ENCODE measurements around the gene AK9. TPM values are rescaled to one million over a fixed set of nuclear protein-coding genes. Genes with fewer than 3 reads are reported as not detected.
"Not testable (repeated sequence)": the region's sequence is repeated elsewhere in the genome, so short reads cannot be mapped to it uniquely, and the experiment has no call there.

AK9 gene
- total RNA-seq, 1 experiment from 2014 or later, result 2.3 TPM

DNA sequence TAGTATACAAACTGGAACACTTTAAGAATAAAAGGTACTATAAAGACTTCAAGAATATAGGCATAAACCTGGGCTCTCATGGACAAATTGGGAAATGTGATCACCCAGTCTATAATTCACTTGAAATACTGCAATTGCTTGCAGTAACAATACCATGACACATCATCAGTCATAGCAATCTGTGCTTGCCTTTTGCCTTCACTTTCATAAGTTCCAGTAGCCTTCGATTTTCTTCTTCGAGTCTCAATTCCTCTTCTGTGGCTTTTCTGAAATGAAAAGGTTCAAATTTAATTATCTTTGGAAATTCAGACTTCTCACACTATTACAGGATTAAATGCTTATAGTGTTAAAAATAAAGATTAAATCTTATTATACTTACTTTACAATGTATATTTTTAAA, 111.6 kb downstream of the AK9 start:
- Histone ChIP-seq H3K36me3 (ENCODE audit: control insufficient read depth, insufficient read depth, low read length) (no peaks in the 10 kb centered on the region), H3K27me3 (ENCODE audit: control insufficient read depth, insufficient read depth, low read length) (peaks cover 8% of the 10 kb centered on the region), H3K4me1 (ENCODE audit: control insufficient read depth, insufficient read depth, low read length) (no peaks in the 10 kb centered on the region), H3K9me3 (ENCODE audit: control insufficient read depth, insufficient read depth, low read depth, low read length) (no peaks in the 10 kb centered on the region), H3K27ac (ENCODE audit: low read length) (no peak overlapping the region), H3K4me3 (ENCODE audit: low read depth in 2 of 2, low read length in 2 of 2) (no peak overlapping the region)
- ChIA-PET POLR2A (no interaction called here), CTCF (no interaction called here)
- ATAC-seq (no peak), DNase-seq (ENCODE audit: low read depth, low spot score) (no peak)
- in situ Hi-C loops (cut with HindIII; ENCODE audit: low pct_unique_long_range_greater_than_20kb, low sequenced_read_pairs), result no loop called here
- BruUV-seq (replicated peaks), result no TSS peak
- TF ChIP-seq TCF7L2 (IDR thresholded peaks at IDR 0.05; ENCODE audit: low read depth, low read length) (no peak), POLR2AphosphoS5 (IDR thresholded peaks at IDR 0.05; ENCODE audit: low read depth, low read length) (no peak), SIN3A (IDR thresholded peaks at IDR 0.05; ENCODE audit: borderline replicate concordance, insufficient read depth, low read depth, low read length) (no peak)
- TF ChIP-seq, protein P1, sequence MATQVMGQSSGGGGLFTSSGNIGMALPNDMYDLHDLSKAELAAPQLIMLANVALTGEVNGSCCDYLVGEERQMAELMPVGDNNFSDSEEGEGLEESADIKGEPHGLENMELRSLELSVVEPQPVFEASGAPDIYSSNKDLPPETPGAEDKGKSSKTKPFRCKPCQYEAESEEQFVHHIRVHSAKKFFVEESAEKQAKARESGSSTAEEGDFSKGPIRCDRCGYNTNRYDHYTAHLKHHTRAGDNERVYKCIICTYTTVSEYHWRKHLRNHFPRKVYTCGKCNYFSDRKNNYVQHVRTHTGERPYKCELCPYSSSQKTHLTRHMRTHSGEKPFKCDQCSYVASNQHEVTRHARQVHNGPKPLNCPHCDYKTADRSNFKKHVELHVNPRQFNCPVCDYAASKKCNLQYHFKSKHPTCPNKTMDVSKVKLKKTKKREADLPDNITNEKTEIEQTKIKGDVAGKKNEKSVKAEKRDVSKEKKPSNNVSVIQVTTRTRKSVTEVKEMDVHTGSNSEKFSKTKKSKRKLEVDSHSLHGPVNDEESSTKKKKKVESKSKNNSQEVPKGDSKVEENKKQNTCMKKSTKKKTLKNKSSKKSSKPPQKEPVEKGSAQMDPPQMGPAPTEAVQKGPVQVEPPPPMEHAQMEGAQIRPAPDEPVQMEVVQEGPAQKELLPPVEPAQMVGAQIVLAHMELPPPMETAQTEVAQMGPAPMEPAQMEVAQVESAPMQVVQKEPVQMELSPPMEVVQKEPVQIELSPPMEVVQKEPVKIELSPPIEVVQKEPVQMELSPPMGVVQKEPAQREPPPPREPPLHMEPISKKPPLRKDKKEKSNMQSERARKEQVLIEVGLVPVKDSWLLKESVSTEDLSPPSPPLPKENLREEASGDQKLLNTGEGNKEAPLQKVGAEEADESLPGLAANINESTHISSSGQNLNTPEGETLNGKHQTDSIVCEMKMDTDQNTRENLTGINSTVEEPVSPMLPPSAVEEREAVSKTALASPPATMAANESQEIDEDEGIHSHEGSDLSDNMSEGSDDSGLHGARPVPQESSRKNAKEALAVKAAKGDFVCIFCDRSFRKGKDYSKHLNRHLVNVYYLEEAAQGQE (IDR thresholded peaks at IDR 0.05; ENCODE audit: insufficient read depth in 1 of 2, low read depth in 2 of 2, low read length in 1 of 2), result no peak
- TF ChIP-seq, protein P2, sequence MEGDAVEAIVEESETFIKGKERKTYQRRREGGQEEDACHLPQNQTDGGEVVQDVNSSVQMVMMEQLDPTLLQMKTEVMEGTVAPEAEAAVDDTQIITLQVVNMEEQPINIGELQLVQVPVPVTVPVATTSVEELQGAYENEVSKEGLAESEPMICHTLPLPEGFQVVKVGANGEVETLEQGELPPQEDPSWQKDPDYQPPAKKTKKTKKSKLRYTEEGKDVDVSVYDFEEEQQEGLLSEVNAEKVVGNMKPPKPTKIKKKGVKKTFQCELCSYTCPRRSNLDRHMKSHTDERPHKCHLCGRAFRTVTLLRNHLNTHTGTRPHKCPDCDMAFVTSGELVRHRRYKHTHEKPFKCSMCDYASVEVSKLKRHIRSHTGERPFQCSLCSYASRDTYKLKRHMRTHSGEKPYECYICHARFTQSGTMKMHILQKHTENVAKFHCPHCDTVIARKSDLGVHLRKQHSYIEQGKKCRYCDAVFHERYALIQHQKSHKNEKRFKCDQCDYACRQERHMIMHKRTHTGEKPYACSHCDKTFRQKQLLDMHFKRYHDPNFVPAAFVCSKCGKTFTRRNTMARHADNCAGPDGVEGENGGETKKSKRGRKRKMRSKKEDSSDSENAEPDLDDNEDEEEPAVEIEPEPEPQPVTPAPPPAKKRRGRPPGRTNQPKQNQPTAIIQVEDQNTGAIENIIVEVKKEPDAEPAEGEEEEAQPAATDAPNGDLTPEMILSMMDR (IDR thresholded peaks at IDR 0.05), result no peak
- intact Hi-C loops (cut with micrococcal nuclease; ENCODE audit: unreplicated experiment), result no loop called here

DNA sequence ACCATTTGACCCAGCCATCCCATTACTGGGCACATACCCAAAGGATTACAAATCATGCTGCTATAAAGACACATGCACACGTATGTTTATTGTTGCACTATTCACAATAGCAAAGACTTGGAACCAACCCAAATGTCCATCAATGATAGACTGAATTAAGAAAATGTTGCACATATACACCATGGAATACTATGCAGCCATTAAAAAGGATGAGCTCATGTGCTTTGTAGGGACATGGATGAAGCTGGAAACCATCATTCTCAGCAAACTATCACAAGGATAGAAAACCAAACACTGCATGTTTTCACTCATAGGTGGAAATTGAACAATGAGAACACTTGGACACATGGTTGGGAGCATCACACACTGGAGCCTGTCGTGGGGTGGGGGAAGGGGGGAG, 121.1 kb downstream of the AK9 start:
- BruUV-seq (replicated peaks); CTCF ChIA-PET; H3K27ac ChIP-seq (ENCODE audit: low read length); H3K4me1 ChIP-seq (ENCODE audit: control insufficient read depth, insufficient read depth, low read length); H3K36me3 ChIP-seq (ENCODE audit: control insufficient read depth, insufficient read depth, low read length); H3K9me3 ChIP-seq (ENCODE audit: control insufficient read depth, insufficient read depth, low read depth, low read length); ATAC-seq; H3K4me3 ChIP-seq (ENCODE audit: low read depth in 2 of 2, low read length in 2 of 2); in situ Hi-C loops (cut with HindIII; ENCODE audit: low pct_unique_long_range_greater_than_20kb, low sequenced_read_pairs); POLR2A ChIA-PET; intact Hi-C loops (cut with micrococcal nuclease; ENCODE audit: unreplicated experiment); DNase-seq (ENCODE audit: low read depth, low spot score): not testable (repeated sequence)
- H3K27me3 ChIP-seq (ENCODE audit: control insufficient read depth, insufficient read depth, low read length), result peaks cover 13% of the 10 kb centered on the region

DNA sequence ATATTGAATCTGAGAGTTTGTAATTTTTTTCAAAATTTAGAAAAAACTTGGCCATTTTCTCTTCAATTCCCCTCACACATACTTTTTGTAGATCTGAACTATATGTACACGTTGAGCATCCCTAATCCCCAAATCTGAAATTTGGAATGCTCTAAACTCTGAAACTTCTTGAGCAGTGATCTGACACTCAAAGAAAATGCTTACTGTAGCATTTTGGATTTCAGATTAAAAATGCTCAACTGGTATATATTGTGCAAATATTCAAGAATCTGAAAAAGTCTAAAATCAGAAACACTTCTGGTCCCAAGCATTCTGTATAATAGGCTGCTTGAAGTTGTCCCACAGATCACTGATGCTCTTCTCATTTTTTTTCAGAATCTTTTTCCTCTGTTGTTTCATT, 129.2 kb downstream of the AK9 start:
- ATAC-seq (no peak), DNase-seq (ENCODE audit: low read depth, low spot score) (no peak)
- H3K4me1 ChIP-seq (ENCODE audit: control insufficient read depth, insufficient read depth, low read length), result no peaks in the 10 kb centered on the region
- H3K4me3 ChIP-seq (ENCODE audit: low read depth in 2 of 2, low read length in 2 of 2), result no peak overlapping the region
- BruUV-seq (replicated peaks), result no TSS peak
- ChIA-PET POLR2A (no interaction called here), CTCF (no interaction called here)
- TF ChIP-seq, protein P1 (IDR thresholded peaks at IDR 0.05; ENCODE audit: insufficient read depth in 1 of 2, low read depth in 2 of 2, low read length in 1 of 2), result no peak
- TF ChIP-seq SIN3A (IDR thresholded peaks at IDR 0.05; ENCODE audit: borderline replicate concordance, insufficient read depth, low read depth, low read length) (no peak), TCF7L2 (IDR thresholded peaks at IDR 0.05; ENCODE audit: low read depth, low read length) (no peak), POLR2AphosphoS5 (IDR thresholded peaks at IDR 0.05; ENCODE audit: low read depth, low read length) (no peak)
- H3K9me3 ChIP-seq (ENCODE audit: control insufficient read depth, insufficient read depth, low read depth, low read length), result no peaks in the 10 kb centered on the region
- intact Hi-C loops (cut with micrococcal nuclease; ENCODE audit: unreplicated experiment), result no loop called here
- peaks cover 26% of the 10 kb centered on the region for H3K27me3 ChIP-seq (ENCODE audit: control insufficient read depth, insufficient read depth, low read length)
- no peaks in the 10 kb centered on the region for H3K36me3 ChIP-seq (ENCODE audit: control insufficient read depth, insufficient read depth, low read length)
- in situ Hi-C loops (cut with HindIII; ENCODE audit: low pct_unique_long_range_greater_than_20kb, low sequenced_read_pairs), result no loop called here
- H3K27ac ChIP-seq (ENCODE audit: low read length), result no peak overlapping the region
